H1 (cell line): ENCODE data around the gene HMCN2.

Source experiments
- EZH2 ChIP-seq: fragments of 200-600 bp; sonication (generic); IDR thresholded peaks from 2 replicates; pipeline ENCODE4 v1.7.1; 2012; ENCODE audit warnings: low read depth, mild to moderate bottlenecking, moderate library complexity, low read length, inconsistent platforms; ENCODE audit not compliant: severe bottlenecking
- GABPA ChIP-seq: IDR thresholded peaks from 2 replicates; pipeline ENCODE4 v1.6.1; 2011; ENCODE audit warnings: mild to moderate bottlenecking, low read length, moderate library complexity, borderline replicate concordance; ENCODE audit not compliant: insufficient read depth
- JUND ChIP-seq: IDR thresholded peaks from 2 replicates; pipeline ENCODE4 v1.6.1; 2011; ENCODE audit warnings: mild to moderate bottlenecking, improper control_type of control experiment, low read length
- POLR2A ChIP-seq, 2 experiments: IDR thresholded peaks; 1 replicate in 1 of 2; 2 replicates in 1 of 2; pipeline ENCODE4 v1.6.1; 2011; ENCODE audit warnings: low read depth in 2 of 2, low read length in 2 of 2, mild to moderate bottlenecking in 2 of 2; ENCODE audit errors: control extremely low read depth in 1 of 2
- POLR2AphosphoS5 ChIP-seq: IDR thresholded peaks from 2 replicates; pipeline ENCODE4 v1.6.1; 2011; ENCODE audit warnings: low read depth, low read length
- TAF1 ChIP-seq: IDR thresholded peaks from 2 replicates; pipeline ENCODE4 v1.6.1; 2011; ENCODE audit warnings: mild to moderate bottlenecking, low read depth, low read length
- TF ChIP-seq, protein P1 (sequence below), 3 experiments: IDR thresholded peaks; 1 replicate in 2 of 3; 2 replicates in 1 of 3; pipeline versions ENCODE4 v1.5.1 to v1.6.1; 2011; ENCODE audit warnings: low read length in 3 of 3, mild to moderate bottlenecking in 3 of 3, inconsistent platforms in 2 of 3, low read depth in 1 of 3, moderate library complexity in 1 of 3; ENCODE audit not compliant: insufficient read depth in 1 of 3; ENCODE audit errors: control extremely low read depth in 1 of 3
- TF ChIP-seq, protein P2 (sequence below): IDR thresholded peaks from 2 replicates; pipeline ENCODE4 v1.6.1; 2012; ENCODE audit warnings: inconsistent platforms

DNA sequence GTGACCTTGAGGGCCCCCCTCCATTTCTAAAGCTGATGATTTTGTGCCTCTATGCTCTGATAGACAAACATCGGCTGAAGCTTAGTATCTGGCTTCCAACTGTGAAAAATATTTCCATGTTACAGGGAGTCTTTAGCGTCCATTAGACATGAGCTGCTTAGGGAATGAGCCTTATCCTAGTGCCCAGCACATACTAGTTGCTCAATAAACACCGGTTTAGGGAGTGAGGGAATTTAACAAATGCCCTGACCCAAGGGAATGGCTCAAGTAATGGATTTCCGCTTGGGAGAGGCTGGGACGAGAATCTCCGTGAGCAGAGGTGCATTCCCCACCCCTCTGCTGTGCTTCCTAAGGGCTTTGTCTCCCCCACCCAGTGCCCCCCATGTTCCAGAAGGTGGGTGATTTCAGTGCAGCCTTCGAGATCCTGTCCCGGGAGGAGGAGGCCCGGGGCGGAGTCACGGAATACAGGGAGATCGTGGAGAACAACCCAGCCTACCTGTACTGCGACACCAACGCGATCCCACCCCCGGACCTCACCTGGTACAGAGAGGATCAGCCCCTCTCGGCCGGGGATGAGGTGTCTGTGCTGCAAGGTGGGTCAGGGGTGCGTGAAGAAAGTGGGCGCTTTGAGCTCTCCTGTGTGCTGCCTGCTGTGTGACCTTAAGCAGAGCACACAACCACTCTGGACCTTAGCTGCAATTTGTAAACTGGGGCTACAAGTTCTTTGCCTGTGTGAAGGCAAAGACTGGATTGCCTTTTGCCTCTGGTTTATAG, 113.5 kb downstream of the HMCN2 start:
- TF ChIP-seq POLR2A (IDR thresholded peaks at IDR 0.05; ENCODE audit: control extremely low read depth in 1 of 2, low read depth in 2 of 2, low read length in 2 of 2) (no peak), TAF1 (no peak), EZH2 (no peak), GABPA (no peak), JUND (no peak), POLR2AphosphoS5 (no peak)
- TF ChIP-seq, protein P1, sequence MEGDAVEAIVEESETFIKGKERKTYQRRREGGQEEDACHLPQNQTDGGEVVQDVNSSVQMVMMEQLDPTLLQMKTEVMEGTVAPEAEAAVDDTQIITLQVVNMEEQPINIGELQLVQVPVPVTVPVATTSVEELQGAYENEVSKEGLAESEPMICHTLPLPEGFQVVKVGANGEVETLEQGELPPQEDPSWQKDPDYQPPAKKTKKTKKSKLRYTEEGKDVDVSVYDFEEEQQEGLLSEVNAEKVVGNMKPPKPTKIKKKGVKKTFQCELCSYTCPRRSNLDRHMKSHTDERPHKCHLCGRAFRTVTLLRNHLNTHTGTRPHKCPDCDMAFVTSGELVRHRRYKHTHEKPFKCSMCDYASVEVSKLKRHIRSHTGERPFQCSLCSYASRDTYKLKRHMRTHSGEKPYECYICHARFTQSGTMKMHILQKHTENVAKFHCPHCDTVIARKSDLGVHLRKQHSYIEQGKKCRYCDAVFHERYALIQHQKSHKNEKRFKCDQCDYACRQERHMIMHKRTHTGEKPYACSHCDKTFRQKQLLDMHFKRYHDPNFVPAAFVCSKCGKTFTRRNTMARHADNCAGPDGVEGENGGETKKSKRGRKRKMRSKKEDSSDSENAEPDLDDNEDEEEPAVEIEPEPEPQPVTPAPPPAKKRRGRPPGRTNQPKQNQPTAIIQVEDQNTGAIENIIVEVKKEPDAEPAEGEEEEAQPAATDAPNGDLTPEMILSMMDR (IDR thresholded peaks at IDR 0.05; ENCODE audit: control extremely low read depth in 1 of 3, insufficient read depth in 1 of 3, low read depth in 1 of 3, low read length in 3 of 3) = no peak
- TF ChIP-seq, protein P2, sequence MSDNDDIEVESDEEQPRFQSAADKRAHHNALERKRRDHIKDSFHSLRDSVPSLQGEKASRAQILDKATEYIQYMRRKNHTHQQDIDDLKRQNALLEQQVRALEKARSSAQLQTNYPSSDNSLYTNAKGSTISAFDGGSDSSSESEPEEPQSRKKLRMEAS = no peak
